ENCODE results near the gene CAMSAP2.

DNA sequence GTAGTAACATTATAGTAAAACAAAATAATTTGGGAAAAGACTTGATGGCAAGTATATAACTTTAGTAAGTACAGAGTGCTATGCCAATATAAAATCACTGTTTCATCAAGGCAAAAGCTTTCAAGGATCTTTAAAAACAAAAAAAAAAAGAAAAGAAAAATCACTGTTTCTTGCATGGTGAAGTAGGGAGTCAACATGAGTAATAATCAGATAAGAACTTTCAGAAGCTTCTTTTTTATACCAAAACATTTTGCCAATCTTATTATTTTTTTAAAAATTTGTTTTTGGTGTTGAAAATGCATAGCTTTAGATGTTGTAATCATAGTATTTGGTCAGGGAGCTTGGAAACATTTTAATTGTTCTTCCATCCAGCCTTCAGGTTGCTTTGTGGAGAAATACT is 37.2 kb downstream of the CAMSAP2 start:
- TF ChIP-seq, protein P1, sequence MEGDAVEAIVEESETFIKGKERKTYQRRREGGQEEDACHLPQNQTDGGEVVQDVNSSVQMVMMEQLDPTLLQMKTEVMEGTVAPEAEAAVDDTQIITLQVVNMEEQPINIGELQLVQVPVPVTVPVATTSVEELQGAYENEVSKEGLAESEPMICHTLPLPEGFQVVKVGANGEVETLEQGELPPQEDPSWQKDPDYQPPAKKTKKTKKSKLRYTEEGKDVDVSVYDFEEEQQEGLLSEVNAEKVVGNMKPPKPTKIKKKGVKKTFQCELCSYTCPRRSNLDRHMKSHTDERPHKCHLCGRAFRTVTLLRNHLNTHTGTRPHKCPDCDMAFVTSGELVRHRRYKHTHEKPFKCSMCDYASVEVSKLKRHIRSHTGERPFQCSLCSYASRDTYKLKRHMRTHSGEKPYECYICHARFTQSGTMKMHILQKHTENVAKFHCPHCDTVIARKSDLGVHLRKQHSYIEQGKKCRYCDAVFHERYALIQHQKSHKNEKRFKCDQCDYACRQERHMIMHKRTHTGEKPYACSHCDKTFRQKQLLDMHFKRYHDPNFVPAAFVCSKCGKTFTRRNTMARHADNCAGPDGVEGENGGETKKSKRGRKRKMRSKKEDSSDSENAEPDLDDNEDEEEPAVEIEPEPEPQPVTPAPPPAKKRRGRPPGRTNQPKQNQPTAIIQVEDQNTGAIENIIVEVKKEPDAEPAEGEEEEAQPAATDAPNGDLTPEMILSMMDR (IDR thresholded peaks at IDR 0.05; ENCODE audit: poor library complexity): no peak
- TF ChIP-seq EZH2 (IDR thresholded peaks at IDR 0.05; ENCODE audit: borderline replicate concordance) (no peak), EZH2phosphoT487 (IDR thresholded peaks at IDR 0.05; ENCODE audit: low read depth, severe bottlenecking, unreplicated experiment) (no peak)
